Adrenal gland (tissue), 12 donors: ENCODE measurements around the gene CCDC149. TPM values are rescaled to one million over a fixed set of nuclear protein-coding genes. Genes with fewer than 3 reads are reported as not detected.

Experiments used
- DNase-seq, 7 donors: peaks; one replicate each; pipeline ENCODE4 v3.0.0-alpha.2; 2019 to 2020
- H3K27ac ChIP-seq, 5 donors: fragments of 200-600 bp; sonication (generic) in 4 of 5; 1 replicate in 3 of 5; 2 replicates in 2 of 5; pipeline versions ENCODE4 v1.5.1 to v1.8.0; 2016 to 2020; ENCODE audit warnings: mild to moderate bottlenecking in 1 of 5
- H3K27me3 ChIP-seq: fragments of 200-600 bp; 2 replicates; pipeline ENCODE4 v1.8.0; 2021
- H3K36me3 ChIP-seq, 2 donors: fragments of 200-600 bp; replicated peaks in 1 of 2; 1 replicate in 1 of 2; 2 replicates in 1 of 2; pipeline versions ENCODE4 v1.5.1 to v1.8.0; 2018 to 2022
- H3K4me1 ChIP-seq, 2 donors: fragments of 200-600 bp; replicated peaks in 1 of 2; 1 replicate in 1 of 2; 2 replicates in 1 of 2; pipeline versions ENCODE4 v1.5.1 to v1.8.0; 2018 to 2021
- H3K4me3 ChIP-seq, 4 donors: fragments of 200-600 bp; sonication (generic) in 3 of 4; one replicate each; pipeline ENCODE4 v1.5.1; 2016 to 2018
- H3K9me3 ChIP-seq, 3 donors: fragments of 200-600 bp; sonication (generic) in 1 of 3; replicated peaks in 1 of 3; 1 replicate in 2 of 3; 2 replicates in 1 of 3; pipeline versions ENCODE4 v1.5.1 to v1.8.0; 2016 to 2021
- CTCF ChIP-seq, 6 experiments: fragments of 450-650 bp in 4 of 6; fragments of 200-600 bp in 2 of 6; sonication (generic) in 1 of 6; IDR thresholded peaks; 1 replicate in 5 of 6; 2 replicates in 1 of 6; pipeline versions ENCODE4 v1.5.1 to v1.8.0; 2016 to 2021; ENCODE audit warnings: antibody characterized with exemption in 6 of 6, mild to moderate bottlenecking in 2 of 6, moderate library complexity in 1 of 6
- POLR2A ChIP-seq, 2 donors: fragments of 450-650 bp; IDR thresholded peaks; one replicate each; pipeline ENCODE4 v1.6.1; 2017; ENCODE audit warnings: antibody characterized with exemption in 2 of 2, mild to moderate bottlenecking in 2 of 2, moderate library complexity in 1 of 2
- WGBS, 4 donors: extraction: QIAGEN DNeasy Blood & Tissue Kit in 2 of 4; methylation state at CpG; one replicate each; pipeline versions ENCODE4 v1.1.5 to v1.1.7; 2013 to 2017; 5-methylcytosine and 5-hydroxymethylcytosine counted together
- intact Hi-C, 2 donors: fragments of 100-400 bp; cut with DNase I; formaldehyde crosslinking; loops; one replicate each; pipeline versions ENCODE4 v1.14.1 to v1.15.0; 2022 to 2023
- polyA plus RNA-seq, 3 donors: library from polyadenylated mRNA; stranded (reverse); fragments of 200-250 nt in 2 of 3; fragments of 350-450 nt in 1 of 3; fragmentation: Illumina TruSeq in 1 of 3; extraction: RNeasy Lipid Tissue Mini Kit (QIAGEN cat#74804) in 1 of 3; gene quantifications; one replicate each; pipeline ENCODE4 v1.2.3, GENCODE V29; 2013 to 2014
- total RNA-seq, 9 donors: library from RNA; depleted of rRNA in 4 of 9; stranded (reverse); fragments of >200 nt in 4 of 9; fragments of 120-200 nt in 1 of 9; fragmentation: NEBNext Ultra II Directional in 1 of 9; extraction: Animal tissue kit (Norgen Biotek cat#: 25700) in 1 of 9; gene quantifications; one replicate each; pipeline versions ENCODE4 v1.1.0 to v1.2.4, GENCODE V29; 2013 to 2023
- donor health status: healthy with polysubstance abuse.
- donor health status: Bipolar disorder and iron deficiency.
- donor health status: DM: yes; HTN: yes; CAD: no.
- donor health status: DM: no; HTN: no; CAD: no.
- donor health status: DM: no; HTN: no; CAD: no.
- donor health status: DM: yes; HTN: yes; CAD: no.

Gene CCDC149
- total and polyA plus RNA-seq, 12 donors: 3.6 to 13.0 (median 8.4) TPM

GRCh38 chr4:24808261-24808660, 104.6 kb downstream of the CCDC149 start:
- Histone ChIP-seq H3K27ac (no peak overlapping the region), H3K9me3 (no peaks in the 10 kb centered on the region), H3K27me3 (no peaks in the 10 kb centered on the region), H3K36me3 (no peaks in the 10 kb centered on the region), H3K4me1 (no peaks in the 10 kb centered on the region), H3K4me3 (no peak overlapping the region)
- intact Hi-C loops: no loop called here
- WGBS, 4 donors: 92 to 95% (median 94%) methylated on average over 14 of the region's 14 CpGs
- TF ChIP-seq CTCF (IDR thresholded peaks at IDR 0.05): no peak
- no peak for TF ChIP-seq POLR2A (IDR thresholded peaks at IDR 0.05)
- DNase-seq: no peak

- 81 to 94% (median 83%) methylated on average over 2 to 5 of the region's 5 CpGs for WGBS, 4 donors
- no peaks in the 10 kb centered on the region for H3K36me3 ChIP-seq
- H3K27ac ChIP-seq: no peak overlapping the region
- H3K9me3 ChIP-seq: no peaks in the 10 kb centered on the region
- no peak for DNase-seq
- no peak for TF ChIP-seq CTCF (IDR thresholded peaks at IDR 0.05)
- TF ChIP-seq POLR2A (IDR thresholded peaks at IDR 0.05): no peak
- no peaks in the 10 kb centered on the region for H3K27me3 ChIP-seq
- no peak overlapping the region for H3K4me3 ChIP-seq
- intact Hi-C loops: no loop called here
- no peaks in the 10 kb centered on the region for H3K4me1 ChIP-seq
These were observed 105.2 kb downstream of the CCDC149 start for GRCh38 chr4:24807611-24808010.

- no peak for DNase-seq
- H3K4me3 ChIP-seq: no peak overlapping the region
- intact Hi-C loops: no loop called here
- no peaks in the 10 kb centered on the region for H3K27me3 ChIP-seq
- TF ChIP-seq POLR2A (IDR thresholded peaks at IDR 0.05): no peak
- no peak for TF ChIP-seq CTCF (IDR thresholded peaks at IDR 0.05)
- no peaks in the 10 kb centered on the region for H3K4me1 ChIP-seq
- no peaks in the 10 kb centered on the region for H3K36me3 ChIP-seq
- H3K27ac ChIP-seq: no peak overlapping the region
- WGBS, 4 donors: 89 to 94% (median 92%) methylated on average over 11 of the region's 11 CpGs
- no peaks in the 10 kb centered on the region for H3K9me3 ChIP-seq
These were observed 106.4 kb downstream of the CCDC149 start for GRCh38 chr4:24806206-24806990.

GRCh38 chr4:24805566-24805965, 107.3 kb downstream of the CCDC149 start:
- Histone ChIP-seq H3K27me3 (no peaks in the 10 kb centered on the region), H3K4me3 (no peak overlapping the region), H3K27ac (no peak overlapping the region), H3K36me3 (no peaks in the 10 kb centered on the region), H3K9me3 (no peaks in the 10 kb centered on the region), H3K4me1 (no peaks in the 10 kb centered on the region)
- TF ChIP-seq POLR2A (IDR thresholded peaks at IDR 0.05) (no peak), CTCF (IDR thresholded peaks at IDR 0.05) (no peak)
- DNase-seq: no peak
- intact Hi-C loops: no loop called here
- WGBS, 4 donors: 75 to 83% (median 81%) methylated on average over 6 of the region's 6 CpGs
